C4-2B (cell line): ENCODE data around the gene JAK2.

Experiments
- H3K27ac ChIP-seq: fragments of 450-650 bp; 2 replicates; pipeline ENCODE4 v1.5.1; 2017
- ZFX ChIP-seq: fragments of 450-650 bp; IDR thresholded peaks from 2 replicates; pipeline ENCODE4 v1.6.1; 2017
- TF ChIP-seq, protein P1 (sequence below): fragments of 450-650 bp; conservative IDR thresholded peaks from 2 replicates; pipeline ENCODE4 v1.5.1; 2017; ENCODE audit warnings: mild to moderate bottlenecking

The JAK2 gene

DNA sequence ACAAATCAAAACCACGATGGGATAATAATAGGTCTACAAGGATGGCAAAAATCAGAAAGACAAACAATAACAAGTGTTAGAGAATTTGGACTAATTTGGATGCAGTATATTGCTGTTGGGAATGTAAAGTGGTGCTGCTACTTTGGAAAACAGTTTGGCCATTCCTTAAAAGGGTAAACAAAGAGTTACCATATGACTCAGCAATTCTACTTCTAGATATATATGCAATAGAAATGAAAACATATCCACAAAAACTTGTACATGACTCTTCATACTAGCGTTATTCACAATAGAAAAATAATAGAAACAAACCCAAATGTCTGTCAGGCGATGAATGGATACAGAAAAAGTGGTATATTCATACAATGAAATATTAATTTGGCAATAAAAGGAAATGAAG is 58.3 kb downstream of the JAK2 start:
- peak overlapping the region; percentile 24; the same call in 1 of the 2 replicates for H3K27ac ChIP-seq

DNA sequence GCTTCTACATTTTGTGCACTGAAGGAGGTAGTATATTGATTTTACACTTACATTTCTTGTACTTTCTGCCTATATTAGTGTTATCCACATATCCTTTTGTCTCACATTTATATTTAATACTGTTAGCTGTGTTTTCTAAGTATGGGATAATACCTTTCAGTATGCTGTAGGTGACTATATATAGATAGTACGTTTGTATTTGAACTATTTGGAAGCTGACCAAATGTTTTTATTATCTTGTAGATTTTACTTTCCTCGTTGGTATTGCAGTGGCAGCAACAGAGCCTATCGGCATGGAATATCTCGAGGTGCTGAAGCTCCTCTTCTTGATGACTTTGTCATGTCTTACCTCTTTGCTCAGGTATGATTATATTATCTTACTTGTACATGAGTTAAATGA is 59.1 kb downstream of the JAK2 start:
- TF ChIP-seq, protein P1, sequence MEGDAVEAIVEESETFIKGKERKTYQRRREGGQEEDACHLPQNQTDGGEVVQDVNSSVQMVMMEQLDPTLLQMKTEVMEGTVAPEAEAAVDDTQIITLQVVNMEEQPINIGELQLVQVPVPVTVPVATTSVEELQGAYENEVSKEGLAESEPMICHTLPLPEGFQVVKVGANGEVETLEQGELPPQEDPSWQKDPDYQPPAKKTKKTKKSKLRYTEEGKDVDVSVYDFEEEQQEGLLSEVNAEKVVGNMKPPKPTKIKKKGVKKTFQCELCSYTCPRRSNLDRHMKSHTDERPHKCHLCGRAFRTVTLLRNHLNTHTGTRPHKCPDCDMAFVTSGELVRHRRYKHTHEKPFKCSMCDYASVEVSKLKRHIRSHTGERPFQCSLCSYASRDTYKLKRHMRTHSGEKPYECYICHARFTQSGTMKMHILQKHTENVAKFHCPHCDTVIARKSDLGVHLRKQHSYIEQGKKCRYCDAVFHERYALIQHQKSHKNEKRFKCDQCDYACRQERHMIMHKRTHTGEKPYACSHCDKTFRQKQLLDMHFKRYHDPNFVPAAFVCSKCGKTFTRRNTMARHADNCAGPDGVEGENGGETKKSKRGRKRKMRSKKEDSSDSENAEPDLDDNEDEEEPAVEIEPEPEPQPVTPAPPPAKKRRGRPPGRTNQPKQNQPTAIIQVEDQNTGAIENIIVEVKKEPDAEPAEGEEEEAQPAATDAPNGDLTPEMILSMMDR, result no peak
- TF ChIP-seq ZFX, result no peak
- no peak overlapping the region for H3K27ac ChIP-seq

More for the DNA sequence above, 58.3 kb downstream of the JAK2 start:
- TF ChIP-seq, protein P1, result no peak
- TF ChIP-seq ZFX, result no peak

DNA sequence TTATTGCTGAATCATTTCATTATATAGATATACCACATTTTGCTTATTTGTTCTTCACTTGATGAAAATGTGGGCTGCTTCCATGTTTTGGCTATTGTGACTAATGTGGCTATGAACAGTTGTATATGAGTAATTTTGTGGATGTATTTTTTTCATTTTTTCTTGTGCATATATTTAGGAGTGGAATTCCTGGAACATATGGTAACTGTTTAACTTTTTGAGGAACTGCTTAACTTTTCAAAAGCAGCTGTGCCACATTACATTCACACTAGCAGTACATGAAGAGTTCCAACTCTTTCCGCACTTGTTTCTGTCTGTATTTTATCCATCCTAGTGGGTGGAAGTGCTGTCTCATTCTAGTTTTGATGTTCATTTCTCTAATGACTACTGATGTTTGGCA is 67.8 kb downstream of the JAK2 start:
- no peak overlapping the region for H3K27ac ChIP-seq
- TF ChIP-seq, protein P1, result no peak
- TF ChIP-seq ZFX, result no peak

DNA sequence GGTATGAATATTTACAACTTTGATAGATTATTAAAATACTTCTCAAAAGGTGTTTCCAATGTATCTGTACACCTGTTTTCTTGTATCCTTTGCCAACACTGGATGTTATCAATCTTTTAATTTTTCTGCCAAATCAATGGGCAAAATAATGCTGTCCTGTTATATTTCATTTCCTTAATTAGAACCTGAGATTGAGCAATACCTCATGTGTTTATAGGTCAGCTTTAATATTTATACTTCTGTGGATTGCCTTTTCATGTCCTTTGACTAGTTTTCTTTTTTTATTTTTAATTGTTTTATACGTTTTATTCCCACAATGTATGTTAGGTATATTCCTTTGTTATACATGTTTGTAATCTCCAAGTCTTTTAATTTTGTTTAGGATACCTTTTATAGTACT is 77.6 kb downstream of the JAK2 start:
- H3K27ac ChIP-seq, result no peak overlapping the region
- TF ChIP-seq, protein P1, result no peak
- TF ChIP-seq ZFX, result no peak

DNA sequence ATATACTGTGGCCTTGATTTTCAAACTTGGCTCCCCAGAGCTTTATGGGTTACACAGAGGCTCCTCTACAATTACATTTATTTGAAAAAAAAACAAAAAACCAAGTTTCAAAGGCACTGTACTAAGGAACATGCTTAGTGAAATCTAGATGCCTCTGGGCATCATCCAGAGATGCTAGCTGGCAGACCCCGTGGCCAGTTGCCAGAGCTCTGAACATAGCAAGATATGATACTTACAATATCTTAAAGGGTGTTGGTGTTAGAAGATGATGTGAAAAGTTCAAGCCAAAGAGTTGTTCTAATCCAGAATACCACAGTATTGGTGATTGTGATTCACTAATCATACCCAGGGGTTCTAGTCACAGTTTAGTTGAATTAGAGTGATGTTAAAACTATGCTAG is 87.8 kb downstream of the JAK2 start:
- TF ChIP-seq, protein P1, result no peak
- no peak for TF ChIP-seq ZFX
- no peak overlapping the region for H3K27ac ChIP-seq

DNA sequence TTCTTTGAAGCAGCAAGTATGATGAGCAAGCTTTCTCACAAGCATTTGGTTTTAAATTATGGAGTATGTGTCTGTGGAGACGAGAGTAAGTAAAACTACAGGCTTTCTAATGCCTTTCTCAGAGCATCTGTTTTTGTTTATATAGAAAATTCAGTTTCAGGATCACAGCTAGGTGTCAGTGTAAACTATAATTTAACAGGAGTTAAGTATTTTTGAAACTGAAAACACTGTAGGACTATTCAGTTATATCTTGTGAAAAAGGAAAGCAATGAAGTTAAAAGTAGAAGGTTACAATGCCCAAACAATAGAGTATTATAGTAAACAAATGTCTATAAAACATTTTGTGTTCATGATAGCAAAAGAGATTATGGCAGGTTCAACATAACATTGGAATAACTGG is 88.6 kb downstream of the JAK2 start:
- TF ChIP-seq, protein P1, result peak; percentile 7; the same call in 1 of the 2 replicates
- no peak for TF ChIP-seq ZFX
- no peak overlapping the region for H3K27ac ChIP-seq

DNA sequence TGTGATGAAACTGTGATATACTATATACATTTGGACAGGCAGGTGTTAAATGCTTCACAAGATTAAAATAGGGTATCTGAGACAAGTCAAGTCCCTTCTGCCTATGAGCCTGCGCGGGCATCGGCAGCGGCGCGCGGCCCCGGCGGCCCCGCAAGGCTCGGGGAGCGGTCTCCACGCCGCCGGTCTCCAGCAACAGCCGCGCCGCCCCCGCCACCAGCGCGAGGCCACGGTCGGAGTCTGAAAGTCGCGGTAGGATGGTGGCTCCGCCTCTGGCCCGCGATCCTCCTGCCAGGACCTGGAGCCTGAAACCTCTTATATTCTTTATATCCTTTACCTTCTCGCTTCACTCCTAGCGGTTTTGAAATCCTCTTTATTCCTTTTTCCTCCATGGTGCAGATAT is 100.9 kb downstream of the JAK2 start:
- TF ChIP-seq, protein P1, result no peak
- TF ChIP-seq ZFX, result no peak
- no peak overlapping the region for H3K27ac ChIP-seq
